Measurements from ENCODE around the gene RFTN1.

Gene RFTN1

GRCh38 chr3:16297997-16298885 is 215.3 kb downstream of the RFTN1 start:
- no peak for DNase-seq

DNA sequence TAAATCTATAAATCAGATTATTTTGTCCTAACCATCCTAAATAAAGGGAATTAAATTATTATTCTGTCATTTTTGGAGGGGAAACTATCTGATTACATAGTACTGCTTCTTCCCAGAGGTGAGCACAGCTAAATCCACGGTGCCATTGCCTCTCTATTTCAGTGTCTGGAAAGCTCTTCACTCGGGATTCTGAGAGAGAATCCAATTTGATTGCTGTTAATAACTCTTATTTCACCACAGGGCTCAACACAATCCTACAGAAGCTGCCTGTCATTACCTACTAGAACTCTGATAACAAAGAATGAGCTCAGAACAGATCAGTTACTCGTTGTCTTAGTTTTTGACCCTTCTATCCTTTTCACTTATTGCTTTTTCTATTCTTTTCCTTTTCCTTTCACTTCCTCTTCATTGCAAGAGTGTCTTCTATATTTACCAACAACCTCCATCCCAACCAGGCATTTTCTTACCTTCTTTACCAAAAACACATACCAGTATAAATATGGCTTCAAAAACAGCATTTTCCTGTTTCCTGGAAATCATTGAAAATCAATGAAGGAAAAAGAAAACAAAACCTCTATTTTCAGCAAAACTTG is 218.1 kb downstream of the RFTN1 start:
- DNase-seq, result no peak

- DNase-seq, result no peak
These were observed 218.7 kb downstream of the RFTN1 start for GRCh38 chr3:16294844-16295243.

DNA sequence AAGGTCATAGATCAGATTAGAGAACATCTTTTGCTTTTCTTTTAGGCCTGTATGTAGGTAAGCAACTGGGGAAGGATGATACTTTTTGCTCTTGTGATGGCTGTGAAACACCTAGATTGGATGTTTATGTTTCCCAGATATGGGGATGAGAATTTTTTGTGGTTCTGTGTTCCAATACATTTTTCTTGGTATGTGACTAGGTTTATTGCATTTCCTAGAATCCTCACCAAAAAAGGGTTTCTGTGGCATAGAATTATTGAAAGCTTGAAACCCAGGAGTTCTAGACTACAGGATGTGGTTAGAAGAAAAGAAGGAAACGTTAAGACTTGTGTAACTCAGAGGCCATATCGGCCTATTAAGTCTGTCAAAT is 222.7 kb downstream of the RFTN1 start:
- DNase-seq, result peak in 1 of 2 donors; percentile 46

DNA sequence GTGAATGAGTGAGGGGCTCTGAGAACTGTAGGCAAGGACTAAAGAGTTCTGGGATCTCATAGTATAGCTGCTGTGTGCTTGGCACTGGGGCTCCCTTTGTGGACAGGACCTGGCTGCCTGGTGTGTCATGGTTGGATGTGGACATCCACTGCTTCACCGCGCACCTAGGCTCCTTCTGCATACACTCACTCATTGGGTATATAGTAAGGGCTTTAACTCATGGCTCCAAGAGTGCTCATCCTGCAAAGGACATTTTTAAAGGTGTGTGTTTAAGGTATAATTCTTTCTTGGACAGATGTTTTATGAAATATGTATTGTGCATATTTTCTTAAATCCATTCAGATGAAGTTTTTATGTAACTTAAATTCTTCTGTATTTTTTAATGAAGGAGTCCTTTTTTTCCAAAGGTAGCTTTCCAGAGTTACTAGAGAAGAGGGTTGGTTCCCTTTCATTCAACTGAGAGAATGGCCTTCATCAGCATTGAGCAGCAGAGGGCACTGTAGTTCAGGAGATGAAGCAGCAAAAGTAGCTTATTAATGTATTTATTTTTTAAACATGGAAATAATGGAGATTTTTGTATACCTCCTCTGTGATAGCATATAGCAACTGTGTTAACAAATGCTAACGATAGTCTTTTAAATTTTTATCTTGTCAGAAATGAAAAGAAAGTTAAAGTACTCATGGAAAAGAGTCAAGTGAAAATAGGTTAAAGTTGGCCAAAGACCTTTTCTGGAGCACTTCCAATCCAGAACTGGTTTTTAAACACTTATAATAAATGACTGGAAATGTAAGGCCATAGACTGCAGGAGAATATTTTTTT is 223.3 kb downstream of the RFTN1 start:
- DNase-seq, result peak; percentile 55 to 70

GRCh38 chr3:16289144-16289889 is 224.2 kb downstream of the RFTN1 start:
- no peak for DNase-seq

- DNase-seq, result no peak
These were observed 224.8 kb downstream of the RFTN1 start for GRCh38 chr3:16288664-16289063.

GRCh38 chr3:16286751-16287543 is 226.6 kb downstream of the RFTN1 start:
- no peak for DNase-seq

DNA sequence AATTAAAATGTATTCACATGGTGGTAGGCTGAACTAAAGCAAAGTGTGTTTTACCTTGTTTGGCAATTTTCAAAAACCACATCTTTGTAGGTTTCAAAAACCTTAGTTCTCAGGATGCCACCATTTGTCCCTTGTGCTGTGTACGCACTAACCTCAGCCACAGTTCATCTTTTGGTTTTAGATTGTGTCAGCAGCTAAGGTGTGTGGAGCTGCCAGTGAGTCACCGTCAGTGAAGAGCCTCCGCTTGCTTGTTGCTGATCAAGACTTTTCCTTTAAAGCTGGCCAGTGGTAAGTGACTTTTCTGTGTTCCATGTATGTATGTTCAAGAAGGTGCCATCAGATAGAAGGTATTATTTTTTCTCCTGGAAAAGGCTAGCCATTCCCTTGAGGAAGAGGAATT is 227.3 kb downstream of the RFTN1 start:
- peak; percentile 74 to 79 for DNase-seq

DNA sequence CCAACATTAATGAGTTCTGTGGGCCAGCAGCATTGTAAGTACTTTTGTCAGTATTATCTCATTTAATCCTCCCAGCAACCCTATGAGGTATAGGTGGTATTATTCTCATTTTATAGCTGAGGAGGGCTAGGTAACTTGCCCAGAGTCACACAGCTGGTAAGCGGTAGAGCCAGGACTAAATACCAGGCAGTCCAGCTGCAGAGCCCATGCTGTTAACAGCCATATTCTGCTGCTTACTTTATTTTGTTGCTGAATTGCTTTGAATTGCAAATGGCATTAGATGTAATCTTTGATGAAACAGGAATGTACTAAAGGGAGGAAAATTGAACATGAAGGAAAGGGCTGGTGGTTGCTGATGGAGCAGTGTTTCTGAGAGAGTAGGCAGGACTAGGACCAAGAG is 228.9 kb downstream of the RFTN1 start:
- no peak for DNase-seq

DNA sequence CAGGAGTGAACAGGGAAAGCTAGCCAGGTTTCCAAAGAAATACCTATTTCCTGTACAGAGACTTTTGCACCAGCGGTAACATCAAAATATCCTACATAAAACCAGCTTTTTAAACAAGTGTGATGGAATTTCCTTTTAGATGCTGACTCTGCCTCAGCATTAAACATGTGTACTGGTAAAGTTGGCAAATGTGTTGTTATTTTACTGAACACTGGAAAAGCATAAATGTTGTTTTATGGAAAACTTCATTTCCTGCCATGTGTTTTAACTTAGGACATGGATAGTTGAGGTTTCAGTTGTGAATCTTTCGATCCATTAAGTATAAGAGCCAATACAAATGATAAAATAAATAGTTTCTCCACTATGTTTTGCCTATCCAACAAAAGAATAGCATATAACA is 232.8 kb downstream of the RFTN1 start:
- no peak for DNase-seq

DNA sequence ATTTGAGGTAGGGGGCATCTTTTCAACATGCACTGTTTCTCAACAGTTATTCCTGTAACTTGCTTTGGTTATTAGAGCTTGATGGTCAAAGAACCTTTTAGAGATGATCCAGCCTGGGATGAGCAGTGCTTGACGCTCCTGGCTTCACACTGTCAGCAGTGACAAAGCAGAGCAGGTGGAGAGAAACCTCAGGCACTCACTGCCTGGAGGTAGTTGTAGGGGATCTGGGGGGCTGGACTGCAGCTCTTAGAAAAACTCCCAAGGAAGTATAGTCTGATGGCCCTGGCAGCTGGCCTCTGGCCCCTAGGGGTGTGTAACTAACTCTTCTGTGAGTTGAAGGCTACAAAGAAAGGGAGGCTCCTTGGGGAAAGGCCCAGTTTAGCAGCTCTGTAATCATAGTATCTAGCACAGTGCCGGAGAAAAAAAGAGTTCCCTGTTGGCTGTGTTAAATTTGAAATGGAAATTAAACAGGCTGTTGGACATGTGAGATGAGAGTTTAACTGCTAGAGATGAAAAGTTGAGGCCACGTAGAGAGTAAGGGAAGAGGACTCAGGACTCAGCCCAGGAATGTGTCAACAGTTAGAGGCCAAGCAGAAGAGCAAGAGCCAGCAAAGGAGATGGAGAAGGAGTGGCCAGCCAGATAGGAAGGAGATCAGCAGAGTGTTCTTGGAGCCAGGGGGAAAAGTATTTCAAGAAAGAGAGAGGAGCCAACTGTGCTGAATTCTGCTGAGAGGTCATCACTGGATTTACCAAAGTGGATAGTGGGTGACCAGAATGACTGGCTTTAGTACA is 234.3 kb downstream of the RFTN1 start:
- DNase-seq, result no peak

GRCh38 chr3:16277471-16277870 is 236.0 kb downstream of the RFTN1 start:
- no peak for DNase-seq

- no peak for DNase-seq
These were observed 239.6 kb downstream of the RFTN1 start for GRCh38 chr3:16273867-16274266.

GRCh38 chr3:16272588-16272987 is 240.9 kb downstream of the RFTN1 start:
- no peak for DNase-seq

DNA sequence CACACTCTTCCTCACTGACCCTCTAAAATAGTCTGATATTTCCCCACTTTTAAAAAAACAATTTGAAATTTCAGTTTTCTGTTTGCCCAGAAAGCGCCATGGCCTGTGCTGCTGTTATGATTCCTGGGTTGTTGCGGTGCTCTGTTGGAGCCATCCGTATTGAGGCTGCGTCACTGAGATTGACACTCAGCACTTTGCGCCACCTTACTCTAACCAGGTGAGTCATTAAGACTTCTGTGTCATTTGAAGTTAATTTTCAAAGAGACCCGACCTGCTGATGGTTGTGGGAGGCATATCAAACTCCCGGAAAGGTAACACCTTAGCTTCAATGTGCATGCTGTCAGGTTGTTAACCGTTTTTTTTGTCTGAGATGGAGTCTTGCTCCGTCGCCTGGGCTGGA is 242.6 kb downstream of the RFTN1 start:
- no peak for DNase-seq

- DNase-seq, result no peak
These were observed 246.8 kb downstream of the RFTN1 start for GRCh38 chr3:16266714-16267113.

Measured in CD4-positive, alpha-beta T cell treated with Interleukin-1 beta for 1 hour (primary cell).